Measurements from ENCODE around the gene C2.
"Not testable (repeated sequence)": the region's sequence is repeated elsewhere in the genome, so short reads cannot be mapped to it uniquely, and the experiment has no call there.

C2 gene

GRCh38 chr6:31922942-31923341 lies 4.6 kb upstream of the C2 start:
- DNase-seq (ENCODE audit: low read depth in 3 of 3) = no peak

DNA sequence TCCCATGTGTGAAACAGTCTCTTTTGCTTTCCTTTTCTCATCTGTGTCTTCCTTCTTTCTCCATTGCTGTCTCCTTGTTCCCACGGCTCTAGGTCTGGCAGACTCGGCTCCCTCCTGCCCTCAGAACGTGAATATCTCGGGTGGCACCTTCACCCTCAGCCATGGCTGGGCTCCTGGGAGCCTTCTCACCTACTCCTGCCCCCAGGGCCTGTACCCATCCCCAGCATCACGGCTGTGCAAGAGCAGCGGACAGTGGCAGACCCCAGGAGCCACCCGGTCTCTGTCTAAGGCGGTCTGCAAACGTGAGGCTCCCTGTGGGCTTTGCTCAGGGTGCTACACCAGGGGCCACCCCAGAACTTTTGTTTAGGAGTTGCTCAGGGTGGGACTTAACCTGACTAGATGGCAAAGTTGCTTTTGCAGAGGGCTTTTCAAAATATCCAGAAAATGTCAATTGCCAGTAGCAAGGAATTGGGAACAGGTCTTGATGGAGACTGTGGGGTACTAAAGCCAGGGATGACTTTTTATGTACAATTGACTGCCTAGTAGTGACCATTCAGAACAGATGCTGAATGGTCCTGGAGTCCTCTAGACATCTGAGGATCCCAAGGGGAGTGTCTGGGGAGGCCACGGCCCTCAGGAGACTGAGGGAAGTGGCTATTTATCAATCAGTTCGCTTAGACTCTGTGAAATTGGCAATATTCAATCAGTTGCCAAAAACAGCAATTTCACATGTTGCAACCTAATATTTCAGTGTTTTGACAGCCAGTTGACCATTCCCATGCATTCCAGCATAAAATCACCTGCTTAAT lies 550 bp downstream of the C2 start:
- no peak for DNase-seq (ENCODE audit: low read depth in 3 of 3)

- DNase-seq (ENCODE audit: low read depth in 3 of 3) = no peak
Measured at GRCh38 chr6:31928672-31928939, 1.1 kb downstream of the C2 start.

- no peak for DNase-seq (ENCODE audit: low read depth in 3 of 3)
Measured at GRCh38 chr6:31930962-31931361, 3.4 kb downstream of the C2 start.

- DNase-seq (ENCODE audit: low read depth in 3 of 3) = not testable (repeated sequence)
Measured at GRCh38 chr6:31932137-31932536, 4.6 kb downstream of the C2 start.

GRCh38 chr6:31933537-31933936 lies 6.0 kb downstream of the C2 start:
- DNase-seq (ENCODE audit: low read depth in 3 of 3) = no peak

GRCh38 chr6:31935021-31935420 lies 7.5 kb downstream of the C2 start:
- DNase-seq (ENCODE audit: low read depth in 3 of 3) = no peak

- DNase-seq (ENCODE audit: low read depth in 3 of 3) = no peak
Measured at GRCh38 chr6:31935823-31936222, 8.3 kb downstream of the C2 start.

DNA sequence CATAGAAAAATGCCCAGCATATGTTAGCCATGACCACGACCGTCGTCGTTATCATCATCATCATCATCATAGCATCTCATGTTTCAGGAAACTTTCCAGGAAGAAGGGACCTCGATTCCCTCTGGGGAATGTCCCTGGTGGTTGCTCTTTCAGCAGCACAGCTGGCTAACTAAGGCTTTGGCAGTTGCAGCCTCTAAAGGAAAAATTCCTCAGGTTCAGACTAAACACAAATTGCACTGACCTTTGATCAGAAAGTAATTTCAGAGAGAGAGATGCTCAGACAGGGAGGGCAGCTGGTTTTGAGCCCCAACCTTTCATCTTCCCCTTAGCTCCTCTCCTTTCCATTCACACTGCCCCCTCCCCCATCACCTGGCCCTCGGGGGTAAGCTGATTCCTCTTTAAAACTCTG lies 12.7 kb downstream of the C2 start:
- DNase-seq (ENCODE audit: low read depth in 3 of 3) = no peak

DNA sequence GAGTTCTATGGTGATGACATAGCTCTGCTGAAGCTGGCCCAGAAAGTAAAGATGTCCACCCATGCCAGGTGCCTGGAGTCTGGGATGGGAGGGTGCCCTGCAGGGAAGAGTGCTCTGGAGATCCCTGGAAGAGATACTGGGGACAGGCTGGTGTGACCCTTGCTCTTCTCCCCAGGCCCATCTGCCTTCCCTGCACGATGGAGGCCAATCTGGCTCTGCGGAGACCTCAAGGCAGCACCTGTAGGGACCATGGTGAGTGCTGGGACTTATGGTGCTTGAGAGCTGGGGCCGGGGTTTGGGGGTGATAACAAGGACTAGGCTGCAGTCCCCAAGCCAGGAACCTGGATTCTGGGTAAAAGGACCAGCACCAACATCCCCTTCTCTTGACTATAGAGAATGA lies 16.2 kb downstream of the C2 start:
- DNase-seq (ENCODE audit: low read depth in 3 of 3) = no peak

DNA sequence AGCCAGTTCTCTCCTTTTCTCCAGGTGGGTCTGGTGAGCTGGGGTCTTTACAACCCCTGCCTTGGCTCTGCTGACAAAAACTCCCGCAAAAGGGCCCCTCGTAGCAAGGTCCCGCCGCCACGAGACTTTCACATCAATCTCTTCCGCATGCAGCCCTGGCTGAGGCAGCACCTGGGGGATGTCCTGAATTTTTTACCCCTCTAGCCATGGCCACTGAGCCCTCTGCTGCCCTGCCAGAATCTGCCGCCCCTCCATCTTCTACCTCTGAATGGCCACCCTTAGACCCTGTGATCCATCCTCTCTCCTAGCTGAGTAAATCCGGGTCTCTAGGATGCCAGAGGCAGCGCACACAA lies 17.6 kb downstream of the C2 start:
- DNase-seq (ENCODE audit: low read depth in 3 of 3) = no peak

DNA sequence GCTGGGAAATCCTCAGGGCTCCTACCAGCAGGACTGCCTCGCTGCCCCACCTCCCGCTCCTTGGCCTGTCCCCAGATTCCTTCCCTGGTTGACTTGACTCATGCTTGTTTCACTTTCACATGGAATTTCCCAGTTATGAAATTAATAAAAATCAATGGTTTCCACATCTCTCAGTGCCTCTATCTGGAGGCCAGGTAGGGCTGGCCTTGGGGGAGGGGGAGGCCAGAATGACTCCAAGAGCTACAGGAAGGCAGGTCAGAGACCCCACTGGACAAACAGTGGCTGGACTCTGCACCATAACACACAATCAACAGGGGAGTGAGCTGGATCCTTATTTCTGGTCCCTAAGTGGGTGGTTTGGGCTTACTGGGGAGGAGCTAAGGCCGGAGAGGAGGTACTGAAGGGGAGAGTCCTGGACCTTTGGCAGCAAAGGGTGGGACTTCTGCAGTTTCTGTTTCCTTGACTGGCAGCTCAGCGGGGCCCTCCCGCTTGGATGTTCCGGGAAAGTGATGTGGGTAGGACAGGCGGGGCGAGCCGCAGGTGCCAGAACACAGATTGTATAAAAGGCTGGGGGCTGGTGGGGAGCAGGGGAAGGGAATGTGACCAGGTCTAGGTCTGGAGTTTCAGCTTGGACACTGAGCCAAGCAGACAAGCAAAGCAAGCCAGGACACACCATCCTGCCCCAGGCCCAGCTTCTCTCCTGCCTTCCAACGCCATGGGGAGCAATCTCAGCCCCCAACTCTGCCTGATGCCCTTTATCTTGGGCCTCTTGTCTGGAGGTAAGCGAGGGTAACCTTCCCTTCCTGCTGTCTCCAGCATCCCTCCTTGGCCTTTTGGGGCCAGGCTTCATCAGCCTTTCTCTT lies 18.2 kb downstream of the C2 start, which contains the start of gene CFB:
Gene CFB, plus strand, starts transcription at position 589 of the 863 bp plus-strand sequence. Its CDS starts 127 bp downstream, at position 716.
- DNase-seq (ENCODE audit: low read depth in 3 of 3) = no peak

DNA sequence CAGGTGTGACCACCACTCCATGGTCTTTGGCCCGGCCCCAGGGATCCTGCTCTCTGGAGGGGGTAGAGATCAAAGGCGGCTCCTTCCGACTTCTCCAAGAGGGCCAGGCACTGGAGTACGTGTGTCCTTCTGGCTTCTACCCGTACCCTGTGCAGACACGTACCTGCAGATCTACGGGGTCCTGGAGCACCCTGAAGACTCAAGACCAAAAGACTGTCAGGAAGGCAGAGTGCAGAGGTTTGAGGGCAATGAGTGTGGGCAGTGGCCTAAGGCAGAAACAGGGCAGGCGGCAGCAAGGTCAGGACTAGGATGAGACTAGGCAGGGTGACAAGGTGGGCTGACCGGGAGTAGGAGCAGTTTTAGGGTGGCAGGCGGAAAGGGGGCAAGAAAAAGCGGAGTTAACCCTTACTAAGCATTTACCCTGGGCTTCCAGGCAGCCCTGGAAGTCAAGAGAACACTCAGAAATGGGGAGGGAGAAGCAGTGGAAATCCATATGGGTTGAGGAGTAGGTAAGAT lies 18.9 kb downstream of the C2 start:
- no peak for DNase-seq (ENCODE audit: low read depth in 3 of 3)

GRCh38 chr6:31947070-31947675 lies 19.7 kb downstream of the C2 start:
- no peak for DNase-seq (ENCODE audit: low read depth in 3 of 3)

DNA sequence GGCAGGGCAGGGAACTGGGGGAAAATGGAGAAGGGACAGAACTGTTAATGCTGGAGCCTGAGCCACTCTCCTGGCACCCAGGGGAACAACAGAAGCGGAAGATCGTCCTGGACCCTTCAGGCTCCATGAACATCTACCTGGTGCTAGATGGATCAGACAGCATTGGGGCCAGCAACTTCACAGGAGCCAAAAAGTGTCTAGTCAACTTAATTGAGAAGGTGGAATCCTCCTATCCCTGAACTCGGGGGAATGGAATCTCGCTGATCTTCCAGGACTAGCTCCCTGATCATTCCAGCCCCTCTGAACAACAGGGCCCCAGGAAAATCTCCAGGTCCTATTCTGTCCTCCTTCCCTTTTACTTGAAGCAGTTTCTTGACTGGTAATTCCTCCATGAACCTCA lies 20.3 kb downstream of the C2 start:
- DNase-seq (ENCODE audit: low read depth in 3 of 3) = no peak

DNA sequence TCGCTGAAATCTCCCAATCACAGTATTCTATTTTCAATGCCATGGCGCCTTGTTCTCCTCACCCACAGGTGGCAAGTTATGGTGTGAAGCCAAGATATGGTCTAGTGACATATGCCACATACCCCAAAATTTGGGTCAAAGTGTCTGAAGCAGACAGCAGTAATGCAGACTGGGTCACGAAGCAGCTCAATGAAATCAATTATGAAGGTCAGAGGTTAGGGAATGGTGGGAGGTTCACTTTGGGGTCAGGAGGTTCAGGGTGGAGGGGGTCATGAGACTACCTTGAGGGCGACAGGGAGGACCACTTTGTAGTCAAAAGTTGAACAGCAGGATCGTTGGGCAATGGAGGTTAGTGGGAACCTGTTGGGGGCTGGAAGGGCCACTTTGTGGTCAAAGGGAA lies 20.8 kb downstream of the C2 start:
- no peak for DNase-seq (ENCODE audit: low read depth in 3 of 3)

DNA sequence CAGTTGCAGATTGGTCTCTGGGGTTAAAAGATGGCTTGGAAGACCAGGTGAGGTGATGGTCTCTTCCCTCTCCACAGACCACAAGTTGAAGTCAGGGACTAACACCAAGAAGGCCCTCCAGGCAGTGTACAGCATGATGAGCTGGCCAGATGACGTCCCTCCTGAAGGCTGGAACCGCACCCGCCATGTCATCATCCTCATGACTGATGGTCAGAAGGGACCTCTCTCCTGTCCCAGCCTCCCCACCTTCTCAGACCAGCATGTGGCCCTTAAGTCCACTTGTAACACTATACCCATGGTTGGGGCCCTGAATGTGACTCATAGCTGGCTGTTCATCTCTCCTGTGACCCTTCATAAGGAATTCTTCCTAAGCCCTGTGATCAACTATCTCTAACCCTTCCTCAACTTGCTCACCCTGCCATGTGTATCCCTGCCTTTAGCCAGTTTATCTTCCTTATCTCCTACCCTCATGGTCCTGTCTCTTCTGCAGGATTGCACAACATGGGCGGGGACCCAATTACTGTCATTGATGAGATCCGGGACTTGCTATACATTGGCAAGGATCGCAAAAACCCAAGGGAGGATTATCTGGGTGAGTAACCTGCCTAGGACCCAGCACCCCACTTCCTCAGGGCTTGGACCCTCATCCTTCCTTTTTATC lies 21.4 kb downstream of the C2 start:
- no peak for DNase-seq (ENCODE audit: low read depth in 3 of 3)

DNA sequence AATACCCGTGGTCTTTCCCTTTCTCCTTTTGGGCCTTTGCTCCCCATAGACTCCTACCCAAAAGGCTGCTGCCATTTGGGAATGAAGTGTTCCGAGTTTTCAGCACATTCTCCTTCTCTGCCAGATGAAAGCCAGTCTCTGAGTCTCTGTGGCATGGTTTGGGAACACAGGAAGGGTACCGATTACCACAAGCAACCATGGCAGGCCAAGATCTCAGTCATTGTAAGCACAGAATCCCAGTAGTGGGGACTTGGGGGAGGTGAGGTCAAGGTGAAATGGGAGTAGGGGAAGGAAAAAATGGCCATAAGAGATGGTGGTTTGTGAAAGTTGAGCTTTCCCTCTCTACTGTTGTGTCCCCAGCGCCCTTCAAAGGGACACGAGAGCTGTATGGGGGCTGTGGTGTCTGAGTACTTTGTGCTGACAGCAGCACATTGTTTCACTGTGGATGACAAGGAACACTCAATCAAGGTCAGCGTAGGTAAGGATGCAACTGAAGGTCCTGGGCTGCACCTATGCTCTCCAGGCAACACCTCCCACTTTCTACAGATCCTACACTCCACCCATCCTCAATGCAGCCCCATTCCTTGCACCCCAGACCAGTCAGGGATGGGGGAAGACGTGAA lies 22.5 kb downstream of the C2 start:
- no peak for DNase-seq (ENCODE audit: low read depth in 3 of 3)

DNA sequence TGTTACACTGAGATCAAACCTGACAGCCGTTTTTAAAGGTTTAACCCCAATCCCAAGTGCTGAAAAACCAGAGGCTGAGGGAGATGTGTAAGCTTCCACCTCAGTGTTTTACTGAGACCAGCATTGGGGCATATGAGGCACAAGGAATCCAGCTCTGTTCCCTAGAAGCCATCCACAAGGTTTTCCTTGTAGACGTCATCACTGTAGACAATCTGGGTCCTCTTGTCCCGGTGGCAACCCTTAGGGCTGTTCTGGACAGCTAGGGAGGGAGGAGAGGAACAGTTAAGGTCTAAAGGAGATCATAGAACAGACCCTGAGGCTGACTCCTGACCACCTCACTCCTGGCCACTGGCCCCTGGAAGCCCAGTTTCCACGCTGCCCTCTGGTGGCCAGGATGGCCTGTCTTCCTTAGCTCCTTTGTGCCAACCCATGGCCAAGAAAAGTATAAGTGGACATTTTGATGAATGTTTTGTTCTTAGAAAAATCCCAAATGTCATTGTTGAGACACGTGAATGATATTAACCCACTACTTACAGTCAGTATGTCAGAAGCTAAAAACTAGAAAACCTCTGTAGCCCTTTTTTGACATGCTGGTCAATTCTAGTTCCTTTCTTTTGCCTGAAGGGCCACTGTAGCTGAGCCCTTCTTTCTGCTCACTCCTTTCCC lies 24.8 kb downstream of the C2 start:
- no peak for DNase-seq (ENCODE audit: low read depth in 3 of 3)

- no peak for DNase-seq (ENCODE audit: low read depth in 3 of 3)
Measured at GRCh38 chr6:31952890-31953289, 25.4 kb downstream of the C2 start.

- DNase-seq (ENCODE audit: low read depth in 3 of 3) = no peak
Measured at GRCh38 chr6:31954511-31954910, 27.0 kb downstream of the C2 start.

All from stimulated activated CD4-positive, alpha-beta T cell treated with anti-CD3 and anti-CD28 coated beads, TNF-alpha, amount 100 ng/mL, for 4 hours (primary cell).